Measurements from ENCODE around the gene IQSEC1. TPM values are rescaled to one million over a fixed set of nuclear protein-coding genes. Genes with fewer than 3 reads are reported as not detected.

IQSEC1 gene
- polyA plus RNA-seq, 2 of the 4 experiments (the other 2 are of a cell fraction), result 3.7 to 10.7 TPM

DNA sequence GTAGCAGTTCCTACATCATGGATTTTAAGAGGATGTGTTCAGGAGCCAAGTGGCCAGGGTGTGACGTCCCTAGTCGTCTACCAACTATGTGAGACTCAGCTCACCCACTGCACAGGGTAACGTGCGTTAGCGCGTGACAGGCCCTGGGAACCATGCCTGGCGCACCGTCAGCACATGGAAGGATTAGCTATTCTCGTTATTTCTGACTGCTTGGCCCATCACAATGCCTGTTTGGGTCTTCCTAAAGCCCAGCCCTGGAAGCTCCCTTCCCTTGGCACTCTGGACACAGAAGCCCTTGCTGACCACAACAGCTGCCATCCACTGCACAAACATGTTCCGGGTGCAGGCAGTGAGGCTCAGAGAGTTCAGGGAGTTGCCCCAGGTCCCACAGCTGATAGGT, 140.9 kb downstream of the IQSEC1 start:
- WGBS (ENCODE audit: missing lambda C conversion rate), result 92% methylated on average over 9 of the region's 10 CpGs
- H3K9me3 ChIP-seq, result no peaks in the 10 kb centered on the region
- ATAC-seq, result no peak
- no peak overlapping the region for H3K4me2 ChIP-seq
- H3K4me1 ChIP-seq, result no peaks in the 10 kb centered on the region
- ChIA-PET CTCF (interaction anchor here (0.6 to 2.0 kb wide), 4 partner anchors 10 to 52 kb away, joined by 3 to 6 read pairs (median 3); no protein-coding TSS in a partner anchor), POLR2A (no interaction called here)
- no peak overlapping the region for H3K4me3 ChIP-seq
- no peak for FAIRE-seq
- no peak for DNase-seq (ENCODE audit: low read depth in 1 of 2, low spot score in 1 of 2)
- TF ChIP-seq NFE2L2 (conservative IDR thresholded peaks at IDR 0.05; ENCODE audit: low read length) (no peak), MYC (IDR thresholded peaks at IDR 0.05; ENCODE audit: borderline replicate concordance, low read length) (no peak), CHD4 (IDR thresholded peaks at IDR 0.05; ENCODE audit: borderline replicate concordance) (no peak), POLR2AphosphoS2 (conservative IDR thresholded peaks at IDR 0.05; ENCODE audit: low read length) (no peak), ZNF302 (CRISPR knock-in tag; IDR thresholded peaks at IDR 0.05) (no peak), SREBF2 (IDR thresholded peaks at IDR 0.05) (no peak), POLR2A (IDR thresholded peaks at IDR 0.05; ENCODE audit: low read length) (no peak), REST (IDR thresholded peaks at IDR 0.05) (no peak), ZFP36 (IDR thresholded peaks at IDR 0.05; ENCODE audit: borderline replicate concordance, partially characterized antibody) (no peak), RARB (CRISPR knock-in tag; IDR thresholded peaks at IDR 0.05) (no peak)
- H3K27ac ChIP-seq, result no peak overlapping the region

- CTCF ChIA-PET, result interaction anchor here (0.9 to 2.0 kb wide), 4 partner anchors 10 to 53 kb away, joined by 3 to 6 read pairs (median 3); no protein-coding TSS in a partner anchor
- DNase-seq (ENCODE audit: low read depth in 1 of 2, low spot score in 1 of 2) (no peak), FAIRE-seq (no peak), ATAC-seq (no peak; a peak in 1 of 6 replicates)
- Histone ChIP-seq H3K4me3 (no peak overlapping the region), H3K9me3 (no peaks in the 10 kb centered on the region), H3K27ac (no peak overlapping the region), H3K4me2 (no peak overlapping the region), H3K4me1 (no peaks in the 10 kb centered on the region)
- 87% methylated on average over 11 of the region's 14 CpGs for WGBS (ENCODE audit: missing lambda C conversion rate)
- POLR2A ChIA-PET, result no interaction called here
- no peak for TF ChIP-seq EP300 (IDR thresholded peaks at IDR 0.05)
- no peak for TF ChIP-seq KDM1A (IDR thresholded peaks at IDR 0.05; ENCODE audit: low read depth)
- no peak for TF ChIP-seq HES2 (IDR thresholded peaks at IDR 0.05)
- TF ChIP-seq ZFP36 (IDR thresholded peaks at IDR 0.05; ENCODE audit: borderline replicate concordance, partially characterized antibody), result no peak
- TF ChIP-seq JUN (IDR thresholded peaks at IDR 0.05), result no peak
- no peak for TF ChIP-seq ZSCAN20 (CRISPR knock-in tag; IDR thresholded peaks at IDR 0.05)
- no peak for TF ChIP-seq EHF (CRISPR knock-in tag; IDR thresholded peaks at IDR 0.05)
- TF ChIP-seq MAZ (IDR thresholded peaks at IDR 0.05; ENCODE audit: borderline replicate concordance, low read depth, low read length), result no peak
- TF ChIP-seq RARB (CRISPR knock-in tag; IDR thresholded peaks at IDR 0.05), result no peak
- no peak for TF ChIP-seq CBX8 (IDR thresholded peaks at IDR 0.05)
Observed at GRCh38 chr3:12931273-12931905, 141.8 kb downstream of the IQSEC1 start.

- no peaks in the 10 kb centered on the region for H3K9me3 ChIP-seq
- FAIRE-seq, result no peak
- H3K4me3 ChIP-seq, result no peak overlapping the region
- H3K4me1 ChIP-seq, result no peaks in the 10 kb centered on the region
- TF ChIP-seq POLR2A (IDR thresholded peaks at IDR 0.05; ENCODE audit: low read length), result no peak
- TF ChIP-seq EHF (CRISPR knock-in tag; IDR thresholded peaks at IDR 0.05), result no peak
- DNase-seq (ENCODE audit: low read depth in 1 of 2, low spot score in 1 of 2), result no peak
- ChIA-PET CTCF (interaction anchor here (0.8 to 1.2 kb wide), 2 partner anchors 9 to 38 kb away, joined by 3 read pairs; no protein-coding TSS in a partner anchor), POLR2A (no interaction called here)
- H3K27ac ChIP-seq, result no peak overlapping the region
- no peak overlapping the region for H3K4me2 ChIP-seq
- 81% methylated on average over 6 of the region's 6 CpGs for WGBS (ENCODE audit: missing lambda C conversion rate)
- ATAC-seq, result no peak
Observed at GRCh38 chr3:12929801-12930200, 143.4 kb downstream of the IQSEC1 start.

Measured in A549 (cell line).